HuH-7 (cell line): ENCODE data around the gene PDGFB.

Source experiments
- DNase-seq: peaks from one replicate; pipeline ENCODE4 v3.0.0; 2011; ENCODE audit warnings: low spot score

Gene PDGFB

GRCh38 chr22:39239561-39240423 is 5.0 kb downstream of the PDGFB start:
- DNase-seq: no peak

GRCh38 chr22:39238966-39239505 is 5.7 kb downstream of the PDGFB start:
- no peak for DNase-seq

GRCh38 chr22:39238561-39238960 is 6.2 kb downstream of the PDGFB start:
- no peak for DNase-seq

GRCh38 chr22:39238101-39238466 is 6.7 kb downstream of the PDGFB start:
- DNase-seq: no peak

- no peak for DNase-seq
Measured at GRCh38 chr22:39237318-39238100, 7.3 kb downstream of the PDGFB start.

GRCh38 chr22:39236321-39237317 is 8.2 kb downstream of the PDGFB start:
- DNase-seq: no peak

- DNase-seq: no peak
Measured at GRCh38 chr22:39234867-39235687, 9.7 kb downstream of the PDGFB start.

- no peak for DNase-seq
Measured at GRCh38 chr22:39234472-39234787, 10.4 kb downstream of the PDGFB start.

GRCh38 chr22:39233710-39234471 is 10.9 kb downstream of the PDGFB start:
- no peak for DNase-seq

GRCh38 chr22:39232806-39233709 is 11.7 kb downstream of the PDGFB start:
- DNase-seq: no peak

GRCh38 chr22:39232246-39232645 is 12.5 kb downstream of the PDGFB start:
- no peak for DNase-seq

GRCh38 chr22:39231197-39231950 is 13.4 kb downstream of the PDGFB start:
- no peak for DNase-seq

GRCh38 chr22:39230261-39231196 is 14.3 kb downstream of the PDGFB start:
- DNase-seq: no peak

GRCh38 chr22:39229688-39230260 is 15.0 kb downstream of the PDGFB start:
- DNase-seq: no peak

- no peak for DNase-seq
Measured at GRCh38 chr22:39229075-39229474, 15.7 kb downstream of the PDGFB start.

- no peak for DNase-seq
Measured at GRCh38 chr22:39227542-39228272, 17.1 kb downstream of the PDGFB start.
